Mesenchymal stem cell (in vitro differentiated cells and primary cell): ENCODE results near the gene RTN4RL2.

Source experiments
- DNase-seq: peaks from one replicate; pipeline ENCODE4 v3.0.0-alpha.2; 2013
- H2AFZ ChIP-seq: one replicate; pipeline ENCODE4 v1.6.1; 2013; ENCODE audit warnings: low read depth, mild to moderate bottlenecking, control low read depth, inconsistent platforms, low read length, moderate library complexity
- H2AK5ac ChIP-seq: 2 replicates; pipeline ENCODE4 v1.6.1; 2013; ENCODE audit warnings: low read length, moderate library complexity, mild to moderate bottlenecking, inconsistent platforms; ENCODE audit not compliant: severe bottlenecking
- H2BK120ac ChIP-seq: one replicate; pipeline ENCODE4 v1.6.1; 2013; ENCODE audit warnings: low read depth, mild to moderate bottlenecking, inconsistent platforms, low read length, moderate library complexity
- H2BK12ac ChIP-seq, 2 experiments: one replicate each; pipeline ENCODE4 v1.6.1; 2013; ENCODE audit warnings: inconsistent platforms in 2 of 2, low read length in 2 of 2, mild to moderate bottlenecking in 2 of 2, moderate library complexity in 2 of 2, control low read depth in 1 of 2
- H2BK15ac ChIP-seq: one replicate; pipeline ENCODE4 v1.6.1; 2013; ENCODE audit warnings: mild to moderate bottlenecking, low read depth, inconsistent platforms; ENCODE audit not compliant: poor library complexity, severe bottlenecking
- H2BK5ac ChIP-seq: 2 replicates; pipeline ENCODE4 v1.6.1; 2013; ENCODE audit warnings: low read depth, mild to moderate bottlenecking, low read length, control low read depth, inconsistent platforms; ENCODE audit not compliant: poor library complexity, severe bottlenecking
- H3K14ac ChIP-seq, 2 experiments: one replicate each; pipeline ENCODE4 v1.6.1; 2013; ENCODE audit warnings: inconsistent platforms in 2 of 2, low read length in 2 of 2, control low read depth in 1 of 2, mild to moderate bottlenecking in 1 of 2, moderate library complexity in 1 of 2
- H3K18ac ChIP-seq, 2 experiments: one replicate each; pipeline ENCODE4 v1.6.1; 2013; ENCODE audit warnings: inconsistent platforms in 2 of 2, low read length in 2 of 2, control low read depth in 1 of 2, low read depth in 1 of 2, mild to moderate bottlenecking in 1 of 2
- H3K23ac ChIP-seq, 2 experiments: one replicate each; pipeline ENCODE4 v1.6.1; 2013; ENCODE audit warnings: inconsistent platforms in 2 of 2, low read length in 2 of 2, mild to moderate bottlenecking in 2 of 2, moderate library complexity in 2 of 2, control low read depth in 1 of 2
- H3K27ac ChIP-seq: 2 replicates; pipeline ENCODE4 v1.5.1; 2013; ENCODE audit warnings: mild to moderate bottlenecking, moderate library complexity, low read length, control low read depth, inconsistent platforms; ENCODE audit not compliant: poor library complexity, severe bottlenecking
- H3K27me3 ChIP-seq, 2 experiments: 2 replicates each; pipeline versions ENCODE4 v1.6.1 to v1.7.0; 2013; ENCODE audit warnings: low read length in 2 of 2, mild to moderate bottlenecking in 2 of 2, moderate library complexity in 2 of 2, control low read depth in 1 of 2, inconsistent platforms in 1 of 2; ENCODE audit not compliant: control insufficient read depth in 1 of 2, insufficient read depth in 1 of 2
- H3K36me3 ChIP-seq, 2 experiments: 2 replicates each; pipeline versions ENCODE4 v1.6.1 to v1.7.0; 2013; ENCODE audit warnings: low read length in 2 of 2, control low read depth in 1 of 2, inconsistent platforms in 1 of 2, low read depth in 1 of 2, mild to moderate bottlenecking in 1 of 2; ENCODE audit not compliant: insufficient read depth in 2 of 2, control insufficient read depth in 1 of 2
- H3K4ac ChIP-seq, 2 experiments: one replicate each; pipeline ENCODE4 v1.6.1; 2013; ENCODE audit warnings: inconsistent platforms in 2 of 2, low read length in 2 of 2, mild to moderate bottlenecking in 2 of 2, moderate library complexity in 2 of 2, control low read depth in 1 of 2, low read depth in 1 of 2
- H3K4me1 ChIP-seq: 2 replicates; pipeline ENCODE4 v1.6.1; 2013; ENCODE audit warnings: low read depth, low read length, control low read depth; ENCODE audit not compliant: control insufficient read depth, insufficient read depth
- H3K4me2 ChIP-seq: 2 replicates; pipeline ENCODE4 v1.6.1; 2013; ENCODE audit warnings: low read length, mild to moderate bottlenecking, inconsistent platforms; ENCODE audit not compliant: poor library complexity, severe bottlenecking
- H3K4me3 ChIP-seq, 2 experiments: 2 replicates each; pipeline versions ENCODE4 v1.5.1 to v1.7.0; 2013; ENCODE audit warnings: low read length in 2 of 2, mild to moderate bottlenecking in 2 of 2, control low read depth in 1 of 2, low read depth in 1 of 2; ENCODE audit not compliant: insufficient read depth in 1 of 2
- H3K79me1 ChIP-seq: replicated peaks from 2 replicates; pipeline ENCODE4 v1.6.1; 2013; ENCODE audit warnings: mild to moderate bottlenecking, control low read depth, low read length, inconsistent platforms; ENCODE audit not compliant: poor library complexity, severe bottlenecking
- H3K9ac ChIP-seq: 2 replicates; pipeline ENCODE4 v1.7.0; 2013; ENCODE audit warnings: mild to moderate bottlenecking, low read length, moderate library complexity
- H3K9me3 ChIP-seq: 2 replicates; pipeline ENCODE4 v1.7.0; 2013; ENCODE audit warnings: mild to moderate bottlenecking, low read length; ENCODE audit not compliant: control insufficient read depth
- H4K8ac ChIP-seq: one replicate; pipeline ENCODE4 v1.6.1; 2013; ENCODE audit warnings: inconsistent platforms, mild to moderate bottlenecking, low read length, moderate library complexity
- H4K91ac ChIP-seq: one replicate; pipeline ENCODE4 v1.6.1; 2013; ENCODE audit warnings: mild to moderate bottlenecking, low read length, inconsistent platforms
- WGBS: methylation state at CpG from one replicate; pipeline ENCODE4 v1.1.7; 2013; ENCODE audit warnings: mixed read lengths; 5-methylcytosine and 5-hydroxymethylcytosine counted together

RTN4RL2 gene

DNA sequence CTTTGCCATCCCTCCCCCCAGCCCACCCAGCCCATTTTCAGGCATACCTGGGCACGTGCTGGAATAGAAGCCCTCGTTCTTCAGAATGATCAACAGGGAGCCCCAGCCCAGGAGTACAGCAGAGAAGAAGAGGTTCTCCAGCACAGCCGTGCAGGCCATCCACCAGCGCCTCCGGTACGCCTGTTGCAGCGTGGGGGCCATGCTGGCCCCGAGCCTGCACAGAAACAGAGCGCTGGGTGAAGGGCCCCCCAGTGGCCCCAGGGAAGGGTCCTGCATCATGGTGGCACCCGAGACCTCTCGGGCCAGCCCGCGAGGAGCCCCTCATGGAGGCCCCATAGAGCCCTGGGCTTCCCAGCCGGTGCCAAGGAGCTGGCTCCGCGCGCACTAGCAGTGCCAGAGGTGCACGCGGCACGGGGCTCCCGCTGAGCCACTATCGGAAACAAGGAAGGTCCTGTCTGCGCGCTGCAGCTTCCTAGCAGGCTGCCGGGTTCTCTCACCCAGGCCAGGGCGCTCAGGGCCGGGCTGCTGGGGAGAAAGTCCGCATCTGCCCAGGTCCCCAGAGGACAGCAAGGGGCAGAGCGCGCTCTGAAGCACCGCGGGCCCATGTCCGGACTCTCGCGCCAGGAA is 53.7 kb downstream of the RTN4RL2 start:
- no peak overlapping the region for H2BK5ac ChIP-seq
- peak overlapping the region; percentile 99 for H3K4me2 ChIP-seq
- peak overlapping the region in 1 of 2 experiments; percentile 15 for H2BK12ac ChIP-seq
- no peak overlapping the region for H3K23ac ChIP-seq
- H4K8ac ChIP-seq, result no peak overlapping the region
- H3K4me3 ChIP-seq, result peak overlapping the region; percentile 72 to 84
- no peaks in the 10 kb centered on the region for H3K79me1 ChIP-seq
- H2BK15ac ChIP-seq, result no peak overlapping the region
- no peaks in the 10 kb centered on the region for H3K27me3 ChIP-seq
- H2AK5ac ChIP-seq, result no peak overlapping the region
- peaks cover 14% of the 10 kb centered on the region for H3K4me1 ChIP-seq
- H3K4ac ChIP-seq, result no peak overlapping the region
- H3K9me3 ChIP-seq, result no peaks in the 10 kb centered on the region
- DNase-seq, result peak; percentile 39
- H3K18ac ChIP-seq, result peak overlapping the region; percentile 37 to 67
- H2AFZ ChIP-seq, result peak overlapping the region; percentile 43
- 14% methylated on average over 35 of the region's 35 CpGs for WGBS
- H3K14ac ChIP-seq, result peak overlapping the region in 1 of 2 experiments; percentile 44
- H3K27ac ChIP-seq, result no peak overlapping the region
- H3K9ac ChIP-seq, result peak overlapping the region; percentile 91
- no peak overlapping the region for H2BK120ac ChIP-seq
- H4K91ac ChIP-seq, result no peak overlapping the region
- H3K36me3 ChIP-seq, result no peaks in the 10 kb centered on the region

DNA sequence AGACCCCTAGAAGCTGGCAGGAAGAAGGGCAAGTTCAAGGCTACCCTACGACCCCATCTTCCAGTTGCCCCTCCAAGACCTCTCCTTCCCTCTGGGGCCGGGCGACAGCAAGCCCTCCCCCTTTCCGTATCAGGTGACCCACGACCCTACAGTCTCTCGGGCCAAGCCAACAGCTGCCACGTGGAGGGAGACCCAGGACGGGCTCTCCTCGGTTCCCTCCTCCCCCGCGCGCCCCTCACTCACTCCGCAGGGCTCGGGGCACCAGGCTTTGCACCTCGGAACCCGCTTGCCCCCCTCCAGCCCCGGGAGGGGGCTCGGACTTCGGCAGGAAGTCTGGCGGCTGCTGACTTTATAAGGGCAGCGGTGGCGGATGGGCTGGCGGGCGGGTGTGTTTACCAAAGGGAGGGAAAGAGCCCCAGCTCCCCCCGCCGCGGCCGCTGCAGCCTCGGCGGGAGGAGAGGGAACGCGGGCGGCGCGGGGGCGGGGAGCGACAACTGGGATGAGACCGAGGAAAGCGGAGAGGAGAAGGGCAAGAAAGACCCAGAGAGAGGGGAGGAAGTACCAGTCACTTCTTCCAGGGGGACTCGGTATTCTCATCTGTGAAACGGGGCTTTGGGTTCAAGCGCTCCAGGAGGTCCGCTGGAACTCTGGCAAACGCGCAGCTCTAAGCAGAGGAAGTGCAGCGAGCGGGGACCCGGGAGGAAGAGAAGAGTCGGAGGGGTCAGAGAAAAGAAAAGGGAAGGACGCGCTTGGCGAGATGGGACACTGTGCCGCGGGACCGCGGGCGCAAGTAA is 54.4 kb downstream of the RTN4RL2 start:
- Histone ChIP-seq H3K18ac (peak overlapping the region; percentile 40 to 67), H2AK5ac (no peak overlapping the region), H3K14ac (peak overlapping the region in 1 of 2 experiments; percentile 44), H3K4me3 (peak overlapping the region; percentile 72 to 84), H4K91ac (no peak overlapping the region), H3K27ac (no peak overlapping the region), H3K9me3 (no peaks in the 10 kb centered on the region), H2BK5ac (no peak overlapping the region), H3K4ac (no peak overlapping the region), H3K23ac (peak overlapping the region in 1 of 2 experiments; percentile 74), H2BK15ac (no peak overlapping the region), H4K8ac (peak overlapping the region; percentile 36), H2BK12ac (peak overlapping the region in 1 of 2 experiments; percentile 15), H2BK120ac (peak overlapping the region; percentile 27), H3K4me2 (peak overlapping the region; percentile 99), H3K27me3 (no peaks in the 10 kb centered on the region), H3K4me1 (peaks cover 14% of the 10 kb centered on the region), H3K36me3 (no peaks in the 10 kb centered on the region), H2AFZ (peak overlapping the region; percentile 43), H3K79me1 (no peaks in the 10 kb centered on the region), H3K9ac (peak overlapping the region; percentile 91)
- DNase-seq, result peak; percentile 41
- 1% methylated on average over 50 of the region's 57 CpGs for WGBS

DNA sequence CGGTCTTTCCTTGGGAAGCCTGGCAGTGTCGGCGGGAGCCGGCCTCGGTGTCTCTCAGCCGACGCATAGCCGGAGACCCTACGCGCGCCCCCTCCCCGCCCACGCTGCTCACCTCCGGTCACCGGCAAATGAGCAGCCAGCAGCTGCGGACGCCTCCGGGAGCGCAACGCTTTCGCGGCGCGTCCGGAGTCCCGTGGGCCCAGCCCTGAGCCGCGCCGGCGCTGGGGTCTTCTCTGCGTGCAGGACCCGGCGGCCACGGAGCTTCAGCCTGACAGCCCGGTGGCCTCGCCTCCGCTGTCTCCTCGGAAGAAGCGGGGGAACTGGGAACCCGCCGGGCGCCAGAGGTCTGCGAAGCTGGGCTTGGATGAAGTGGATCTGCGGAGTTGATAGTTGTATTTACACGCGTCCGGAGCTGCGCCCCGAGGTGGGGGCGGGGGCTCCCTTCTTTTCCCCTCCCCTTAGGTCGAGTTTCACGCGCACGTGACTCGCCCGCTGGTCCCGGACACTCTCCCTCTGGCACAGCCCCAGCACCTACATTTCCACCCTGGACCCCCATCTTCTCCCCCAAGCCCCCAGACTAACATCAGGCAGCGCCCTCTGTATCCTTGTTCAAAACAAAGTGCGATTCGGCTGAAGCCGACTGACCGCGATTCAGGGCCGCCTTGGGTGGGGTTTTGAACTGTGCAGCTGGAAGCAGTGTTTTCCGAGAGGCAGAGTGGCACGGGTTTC is 55.2 kb downstream of the RTN4RL2 start, which contains the start of gene SLC43A1:
SLC43A1 (minus strand) TSS at position 371 of the 729 bp plus-strand sequence. CDS start 1,591 bp downstream, outside the sequence.
- no peaks in the 10 kb centered on the region for H3K79me1 ChIP-seq
- H3K4ac ChIP-seq, result no peak within 1 kb of the TSS
- WGBS, result 1% methylated on average over 40 of the region's 66 CpGs
- peak within 1 kb of the TSS; percentile 43 for H2AFZ ChIP-seq
- peak within 1 kb of the TSS; percentile 91 for H3K9ac ChIP-seq
- H2BK12ac ChIP-seq, result peak within 1 kb of the TSS in 1 of 2 experiments; percentile 21
- H3K27me3 ChIP-seq, result no peaks in the 10 kb centered on the region
- no peak within 1 kb of the TSS for H2BK15ac ChIP-seq
- DNase-seq, result peak; percentile 65
- no peaks in the 10 kb centered on the region for H3K36me3 ChIP-seq
- H3K14ac ChIP-seq, result peak within 1 kb of the TSS in 1 of 2 experiments; percentile 44
- H3K4me1 ChIP-seq, result peaks cover 14% of the 10 kb centered on the region
- H2AK5ac ChIP-seq, result no peak within 1 kb of the TSS
- peak within 1 kb of the TSS; percentile 41 to 74 for H3K23ac ChIP-seq
- H2BK5ac ChIP-seq, result no peak within 1 kb of the TSS
- H2BK120ac ChIP-seq, result peak within 1 kb of the TSS; percentile 27
- H4K91ac ChIP-seq, result peak within 1 kb of the TSS; percentile 59
- H3K18ac ChIP-seq, result peak within 1 kb of the TSS; percentile 40 to 69
- no peaks in the 10 kb centered on the region for H3K9me3 ChIP-seq
- peak within 1 kb of the TSS; percentile 72 to 84 for H3K4me3 ChIP-seq
- H3K27ac ChIP-seq, result no peak within 1 kb of the TSS
- peak within 1 kb of the TSS; percentile 63 for H4K8ac ChIP-seq
- H3K4me2 ChIP-seq, result peak within 1 kb of the TSS; percentile 99
